Esophagus (tissue), 2 donors: ENCODE measurements around the gene CAMSAP3. TPM values are rescaled to one million over a fixed set of nuclear protein-coding genes. Genes with fewer than 3 reads are reported as not detected.

Source experiments
- H3K27ac ChIP-seq, 2 donors: one replicate each; pipeline ENCODE4 v1.5.1; 2013; ENCODE audit warnings: low read depth in 2 of 2, mild to moderate bottlenecking in 2 of 2, inconsistent platforms in 1 of 2, low read length in 1 of 2, moderate library complexity in 1 of 2
- H3K27me3 ChIP-seq, 2 donors: one replicate each; pipeline ENCODE4 v1.6.1; 2013; ENCODE audit warnings: low read length in 2 of 2, control low read depth in 1 of 2, mild to moderate bottlenecking in 1 of 2; ENCODE audit not compliant: insufficient read depth in 2 of 2, control insufficient read depth in 1 of 2
- H3K36me3 ChIP-seq, 2 donors: one replicate each; pipeline ENCODE4 v1.6.1; 2013; ENCODE audit warnings: low read length in 1 of 2; ENCODE audit not compliant: control insufficient read depth in 2 of 2, insufficient read depth in 2 of 2
- H3K4me1 ChIP-seq, 2 donors: one replicate each; pipeline ENCODE4 v1.6.1; 2013; ENCODE audit warnings: low read length in 1 of 2; ENCODE audit not compliant: control insufficient read depth in 2 of 2, insufficient read depth in 2 of 2
- H3K4me3 ChIP-seq, 2 donors: one replicate each; pipeline ENCODE4 v1.5.1; 2013; ENCODE audit warnings: low read length in 2 of 2, mild to moderate bottlenecking in 2 of 2, low read depth in 1 of 2, moderate library complexity in 1 of 2
- H3K9me3 ChIP-seq, 2 donors: one replicate each; pipeline ENCODE4 v1.6.1; 2013; ENCODE audit warnings: mild to moderate bottlenecking in 2 of 2, low read depth in 1 of 2, low read length in 1 of 2, moderate library complexity in 1 of 2; ENCODE audit not compliant: control insufficient read depth in 2 of 2, insufficient read depth in 1 of 2
- WGBS, 2 donors: extraction: QIAGEN DNeasy Blood & Tissue Kit; methylation state at CpG; one replicate each; pipeline ENCODE4 v1.1.7; 2013; 5-methylcytosine and 5-hydroxymethylcytosine counted together
- polyA plus RNA-seq, 2 donors: library from polyadenylated mRNA; stranded (reverse); fragments of 200-250 nt; gene quantifications; one replicate each; pipeline ENCODE4 v1.2.3, GENCODE V29; 2013
- donor health status: healthy with polysubstance abuse.
- donor health status: Bipolar disorder and iron deficiency.

Gene CAMSAP3
- polyA plus RNA-seq, 2 donors, result 24.3 to 40.9 TPM

- Histone ChIP-seq H3K27ac (no peak overlapping the region), H3K27me3 (no peaks in the 10 kb centered on the region), H3K9me3 (peaks cover 0 to 2% of the 10 kb centered on the region in 2 donors), H3K4me1 (no peaks in the 10 kb centered on the region), H3K4me3 (no peak overlapping the region), H3K36me3 (peaks cover 8 to 44% of the 10 kb centered on the region in 2 donors)
- 77 to 83% methylated on average over 55 to 62 of the region's 62 CpGs for WGBS, 2 donors
Observed at GRCh38 chr19:7554990-7555864, 40.4 kb upstream of the CAMSAP3 start.

GRCh38 chr19:7556696-7557315 lies 38.9 kb upstream of the CAMSAP3 start:
- H3K4me3 ChIP-seq, result no peak overlapping the region
- no peaks in the 10 kb centered on the region for H3K4me1 ChIP-seq
- peaks cover 0 to 2% of the 10 kb centered on the region in 2 donors for H3K9me3 ChIP-seq
- H3K36me3 ChIP-seq, result peaks cover 13 to 41% of the 10 kb centered on the region in 2 donors
- no peak overlapping the region for H3K27ac ChIP-seq
- WGBS, 2 donors, result 96% methylated on average over 53 to 54 of the region's 54 CpGs
- H3K27me3 ChIP-seq, result no peaks in the 10 kb centered on the region

GRCh38 chr19:7558667-7559066 lies 37.0 kb upstream of the CAMSAP3 start:
- 91 to 97% methylated on average over 18 of the region's 18 CpGs for WGBS, 2 donors
- Histone ChIP-seq H3K36me3 (peaks cover 13 to 41% of the 10 kb centered on the region in 2 donors), H3K27me3 (no peaks in the 10 kb centered on the region), H3K27ac (no peak overlapping the region), H3K9me3 (peaks cover 0 to 2% of the 10 kb centered on the region in 2 donors), H3K4me1 (no peaks in the 10 kb centered on the region), H3K4me3 (no peak overlapping the region)

- Histone ChIP-seq H3K27ac (no peak overlapping the region), H3K36me3 (peaks cover 13 to 41% of the 10 kb centered on the region in 2 donors), H3K4me1 (no peaks in the 10 kb centered on the region), H3K4me3 (no peak overlapping the region), H3K9me3 (peaks cover 0 to 2% of the 10 kb centered on the region in 2 donors), H3K27me3 (no peaks in the 10 kb centered on the region)
- WGBS, 2 donors, result 63 to 97% methylated on average over 4 of the region's 4 CpGs
Observed at GRCh38 chr19:7559102-7559501, 36.6 kb upstream of the CAMSAP3 start.

GRCh38 chr19:7560255-7560654 lies 35.4 kb upstream of the CAMSAP3 start:
- peaks cover 13 to 31% of the 10 kb centered on the region in 2 donors for H3K36me3 ChIP-seq
- WGBS, 2 donors, result 91 to 100% methylated on average over 2 of the region's 2 CpGs

GRCh38 chr19:7561325-7561724 lies 34.3 kb upstream of the CAMSAP3 start:
- H3K27me3 ChIP-seq, result no peaks in the 10 kb centered on the region
- peaks cover 13 to 27% of the 10 kb centered on the region in 2 donors for H3K36me3 ChIP-seq
- peaks cover 0 to 2% of the 10 kb centered on the region in 2 donors for H3K9me3 ChIP-seq
- H3K4me3 ChIP-seq, result no peak overlapping the region
- H3K27ac ChIP-seq, result no peak overlapping the region
- no peaks in the 10 kb centered on the region for H3K4me1 ChIP-seq
- WGBS, 2 donors, result 85 to 90% methylated on average over 11 to 17 of the region's 17 CpGs

More at GRCh38 chr19:7560255-7560654, 35.4 kb upstream of the CAMSAP3 start:
- Histone ChIP-seq H3K9me3 (peaks cover 0 to 2% of the 10 kb centered on the region in 2 donors), H3K27me3 (no peaks in the 10 kb centered on the region), H3K4me3 (no peak overlapping the region), H3K27ac (no peak overlapping the region), H3K4me1 (no peaks in the 10 kb centered on the region)

- no peak overlapping the region for H3K4me3 ChIP-seq
- H3K27me3 ChIP-seq, result no peaks in the 10 kb centered on the region
- no peak overlapping the region for H3K27ac ChIP-seq
- H3K4me1 ChIP-seq, result no peaks in the 10 kb centered on the region
- 54 to 56% methylated on average over 15 to 16 of the region's 16 CpGs for WGBS, 2 donors
- no peaks in the 10 kb centered on the region for H3K9me3 ChIP-seq
- peaks cover 6 to 15% of the 10 kb centered on the region in 2 donors for H3K36me3 ChIP-seq
Observed at GRCh38 chr19:7562646-7563393, 32.8 kb upstream of the CAMSAP3 start.

- no peaks in the 10 kb centered on the region for H3K4me1 ChIP-seq
- no peak overlapping the region for H3K4me3 ChIP-seq
- H3K27me3 ChIP-seq, result no peaks in the 10 kb centered on the region
- H3K9me3 ChIP-seq, result no peaks in the 10 kb centered on the region
- 88 to 93% methylated on average over 4 of the region's 4 CpGs for WGBS, 2 donors
- H3K36me3 ChIP-seq, result peaks cover 3 to 6% of the 10 kb centered on the region in 2 donors
- no peak overlapping the region for H3K27ac ChIP-seq
Observed at GRCh38 chr19:7564866-7565265, 30.8 kb upstream of the CAMSAP3 start.

GRCh38 chr19:7565332-7565731 lies 30.3 kb upstream of the CAMSAP3 start:
- Histone ChIP-seq H3K27ac (no peak overlapping the region), H3K4me3 (no peak overlapping the region)
- 73 to 92% methylated on average over 5 of the region's 5 CpGs for WGBS, 2 donors

More at GRCh38 chr19:7565332-7565731, 30.3 kb upstream of the CAMSAP3 start:
- Histone ChIP-seq H3K9me3 (no peaks in the 10 kb centered on the region), H3K36me3 (peaks cover 3% of the 10 kb centered on the region in 2 donors), H3K4me1 (no peaks in the 10 kb centered on the region), H3K27me3 (no peaks in the 10 kb centered on the region)
